ENCODE measurements around the gene PSMD8. TPM values are rescaled to one million over a fixed set of nuclear protein-coding genes. Genes with fewer than 3 reads are reported as not detected.
"Not testable (repeated sequence)": the region's sequence is repeated elsewhere in the genome, so short reads cannot be mapped to it uniquely, and the experiment has no call there.

PSMD8 gene
- total RNA-seq, 1 donor from 2014 or later = 159 TPM

DNA sequence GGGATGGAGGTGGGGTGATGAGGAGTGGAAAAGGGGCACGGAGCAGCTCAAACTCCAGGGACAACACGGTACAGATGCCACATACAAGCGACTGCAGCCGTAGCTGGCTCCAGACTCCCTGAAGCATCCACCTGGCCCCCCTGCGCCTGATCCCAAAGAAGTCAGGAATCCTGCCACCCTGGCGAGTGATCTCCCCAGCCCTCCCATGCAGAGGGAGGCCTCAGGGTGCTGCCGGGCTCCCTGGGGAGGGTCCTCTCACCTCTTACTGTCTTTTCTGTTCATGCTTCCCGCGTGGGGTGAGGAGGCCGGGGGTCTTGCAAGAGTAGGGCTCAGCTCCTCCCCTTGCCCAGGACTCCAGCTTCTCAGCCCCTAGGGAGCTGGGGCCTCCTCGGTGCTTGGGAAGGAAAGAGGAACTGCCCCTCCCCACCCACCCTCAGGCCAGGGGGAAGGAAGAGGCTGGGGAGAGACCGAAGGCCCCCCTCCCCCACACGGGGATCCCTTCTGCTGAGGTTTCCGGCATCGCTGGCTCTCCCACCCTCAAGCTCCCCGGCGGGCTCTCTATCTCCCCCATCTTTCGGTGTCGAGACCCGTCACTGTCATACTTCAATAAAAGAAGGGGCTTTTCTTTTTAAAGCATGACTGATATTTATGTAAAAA, 51.6 kb downstream of the PSMD8 start, which contains the start of gene RASGRP4:
Gene RASGRP4 (minus strand): TSS at position 410 of the 657 bp plus-strand sequence. CDS start 128 bp downstream, at position 282.
- Mint-ChIP-seq H3K27me3 (peaks cover 17% of the 10 kb centered on the region), H3K4me3 (no peak within 1 kb of the TSS), H3K27ac (no peak within 1 kb of the TSS), H3K4me1 (ENCODE audit: unreplicated experiment) (peaks cover 4% of the 10 kb centered on the region), H3K36me3 (no peaks in the 10 kb centered on the region), H3K9me3 (no peaks in the 10 kb centered on the region)
- TF ChIP-seq, protein P1, sequence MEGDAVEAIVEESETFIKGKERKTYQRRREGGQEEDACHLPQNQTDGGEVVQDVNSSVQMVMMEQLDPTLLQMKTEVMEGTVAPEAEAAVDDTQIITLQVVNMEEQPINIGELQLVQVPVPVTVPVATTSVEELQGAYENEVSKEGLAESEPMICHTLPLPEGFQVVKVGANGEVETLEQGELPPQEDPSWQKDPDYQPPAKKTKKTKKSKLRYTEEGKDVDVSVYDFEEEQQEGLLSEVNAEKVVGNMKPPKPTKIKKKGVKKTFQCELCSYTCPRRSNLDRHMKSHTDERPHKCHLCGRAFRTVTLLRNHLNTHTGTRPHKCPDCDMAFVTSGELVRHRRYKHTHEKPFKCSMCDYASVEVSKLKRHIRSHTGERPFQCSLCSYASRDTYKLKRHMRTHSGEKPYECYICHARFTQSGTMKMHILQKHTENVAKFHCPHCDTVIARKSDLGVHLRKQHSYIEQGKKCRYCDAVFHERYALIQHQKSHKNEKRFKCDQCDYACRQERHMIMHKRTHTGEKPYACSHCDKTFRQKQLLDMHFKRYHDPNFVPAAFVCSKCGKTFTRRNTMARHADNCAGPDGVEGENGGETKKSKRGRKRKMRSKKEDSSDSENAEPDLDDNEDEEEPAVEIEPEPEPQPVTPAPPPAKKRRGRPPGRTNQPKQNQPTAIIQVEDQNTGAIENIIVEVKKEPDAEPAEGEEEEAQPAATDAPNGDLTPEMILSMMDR (conservative IDR thresholded peaks at IDR 0.05) = no peak
- no peak for DNase-seq (ENCODE audit: extremely low spot score, unreplicated experiment)

GRCh38 chr19:38427035-38427677, 52.8 kb downstream of the PSMD8 start:
- not testable (repeated sequence) for H3K27ac Mint-ChIP-seq; H3K4me3 Mint-ChIP-seq; H3K36me3 Mint-ChIP-seq; H3K4me1 Mint-ChIP-seq (ENCODE audit: unreplicated experiment); DNase-seq (ENCODE audit: extremely low spot score, unreplicated experiment); H3K9me3 Mint-ChIP-seq
- peaks cover 17% of the 10 kb centered on the region for H3K27me3 Mint-ChIP-seq

DNA sequence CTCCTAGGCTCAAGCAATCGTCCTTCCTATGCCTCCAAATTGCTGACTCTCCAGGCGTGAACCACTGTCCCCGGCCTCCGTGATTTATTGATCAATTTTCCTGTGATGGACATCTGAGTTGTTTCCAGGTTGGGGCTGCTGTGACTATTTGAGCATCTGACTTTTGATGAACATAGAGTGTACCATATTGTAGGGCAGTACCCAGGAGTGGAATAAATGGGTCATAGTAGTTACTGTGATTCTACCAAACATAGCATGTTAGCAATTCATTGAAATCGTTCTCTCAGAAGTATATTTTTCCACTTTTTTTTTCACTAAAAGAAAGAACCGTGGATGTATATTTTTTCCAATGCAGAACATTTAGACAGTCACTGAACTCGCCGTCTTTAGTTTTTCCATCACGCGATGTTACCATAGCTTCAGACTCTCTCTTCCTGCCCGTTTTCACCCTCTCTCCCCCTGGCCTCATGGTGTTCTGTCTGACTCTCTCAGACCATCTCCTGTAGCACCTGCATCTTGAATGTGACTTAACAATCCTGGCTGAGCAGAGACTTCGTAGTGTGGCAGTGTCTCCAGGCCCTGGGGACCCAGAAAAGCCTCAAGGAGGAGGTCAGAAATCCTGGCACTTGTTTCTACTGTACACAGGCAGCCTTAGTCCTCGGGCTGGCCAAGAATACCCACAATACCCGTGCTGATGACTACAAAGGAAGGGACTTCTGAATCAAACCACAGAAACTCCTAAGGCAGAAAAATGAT, 54.9 kb downstream of the PSMD8 start:
- peaks cover 21% of the 10 kb centered on the region for H3K27me3 Mint-ChIP-seq
- no peaks in the 10 kb centered on the region for H3K9me3 Mint-ChIP-seq
- H3K27ac Mint-ChIP-seq = no peak overlapping the region
- H3K36me3 Mint-ChIP-seq = no peaks in the 10 kb centered on the region
- DNase-seq (ENCODE audit: extremely low spot score, unreplicated experiment) = no peak
- H3K4me1 Mint-ChIP-seq (ENCODE audit: unreplicated experiment) = peaks cover 10% of the 10 kb centered on the region
- no peak overlapping the region for H3K4me3 Mint-ChIP-seq
- TF ChIP-seq, protein P1 (conservative IDR thresholded peaks at IDR 0.05) = no peak

DNA sequence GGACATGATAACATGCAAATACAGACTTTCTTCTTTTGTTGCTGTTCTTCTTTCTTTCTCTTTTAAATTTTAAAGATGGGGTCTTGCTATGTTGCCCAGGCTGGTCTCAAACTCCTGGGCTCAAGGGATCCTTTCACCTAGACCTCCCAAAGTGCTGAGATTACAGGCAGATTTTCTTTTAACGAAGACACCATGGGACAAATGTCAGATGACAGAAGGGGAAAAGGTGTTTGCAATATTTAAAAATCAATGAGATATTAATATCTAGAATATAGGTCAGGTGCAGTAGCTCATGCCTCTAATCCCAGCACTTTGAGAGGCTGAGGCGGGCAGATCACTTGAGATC, 55.4 kb downstream of the PSMD8 start:
- Mint-ChIP-seq H3K27me3 (peaks cover 24% of the 10 kb centered on the region), H3K27ac (no peak overlapping the region), H3K4me3 (no peak overlapping the region), H3K9me3 (no peaks in the 10 kb centered on the region), H3K4me1 (ENCODE audit: unreplicated experiment) (peaks cover 13% of the 10 kb centered on the region), H3K36me3 (no peaks in the 10 kb centered on the region)
- no peak for DNase-seq (ENCODE audit: extremely low spot score, unreplicated experiment)
- TF ChIP-seq, protein P1 (conservative IDR thresholded peaks at IDR 0.05) = no peak

GRCh38 chr19:38430931-38431330, 56.6 kb downstream of the PSMD8 start:
- no peak overlapping the region for H3K27ac Mint-ChIP-seq
- no peaks in the 10 kb centered on the region for H3K36me3 Mint-ChIP-seq
- peaks cover 24% of the 10 kb centered on the region for H3K27me3 Mint-ChIP-seq
- no peak for DNase-seq (ENCODE audit: extremely low spot score, unreplicated experiment)
- TF ChIP-seq, protein P1 (conservative IDR thresholded peaks at IDR 0.05) = no peak
- peaks cover 13% of the 10 kb centered on the region for H3K4me1 Mint-ChIP-seq (ENCODE audit: unreplicated experiment)
- no peaks in the 10 kb centered on the region for H3K9me3 Mint-ChIP-seq
- no peak overlapping the region for H3K4me3 Mint-ChIP-seq

- Mint-ChIP-seq H3K27me3 (peaks cover 15% of the 10 kb centered on the region), H3K36me3 (no peaks in the 10 kb centered on the region), H3K4me1 (ENCODE audit: unreplicated experiment) (peaks cover 9% of the 10 kb centered on the region), H3K27ac (no peak within 1 kb of the TSS), H3K4me3 (peak within 1 kb of the TSS; percentile 75), H3K9me3 (no peaks in the 10 kb centered on the region)
- TF ChIP-seq, protein P1 (conservative IDR thresholded peaks at IDR 0.05) = no peak
- no peak for DNase-seq (ENCODE audit: extremely low spot score, unreplicated experiment)
These were observed 58.9 kb downstream of the PSMD8 start, which contains the start of gene RYR1 for GRCh38 chr19:38433268-38433733. TSS of gene RYR1 (plus strand) at chr19:38433691. CDS start at chr19:38433830, 139 bp downstream.

Data from type B pancreatic cell (in vitro differentiated cells).